Transverse colon (tissue), 3 donors: ENCODE results near the gene CCL11.

ENCODE experiments used
- CTCF ChIP-seq, 5 experiments: fragments of 200-600 bp in 3 of 5; fragments of 450-650 bp in 2 of 5; sonication (generic) in 3 of 5; IDR thresholded peaks; 1 replicate in 2 of 5; 2 replicates in 3 of 5; pipeline ENCODE4 v1.5.1; 2016 to 2017; ENCODE audit warnings: antibody characterized with exemption in 5 of 5, inconsistent platforms in 3 of 5, mild to moderate bottlenecking in 2 of 5, moderate library complexity in 1 of 5
- EP300 ChIP-seq: sonication (generic); formaldehyde crosslinking; IDR thresholded peaks from one replicate; pipeline ENCODE4 v1.6.1; 2017; ENCODE audit warnings: antibody characterized with exemption, low read depth
- POLR2A ChIP-seq: fragments of 450-650 bp; IDR thresholded peaks from one replicate; pipeline ENCODE4 v1.6.1; 2016; ENCODE audit warnings: antibody characterized with exemption, mild to moderate bottlenecking, moderate library complexity

- TF ChIP-seq CTCF (IDR thresholded peaks at IDR 0.05): no peak
- no peak for TF ChIP-seq POLR2A
- TF ChIP-seq EP300: no peak
These were observed 33.5 kb downstream of the CCL11 start, which contains the start of gene CCL8 for GRCh38 chr17:34319039-34319483.
